HepG2 (cell line): ENCODE measurements around the gene HRH3. TPM values are rescaled to one million over a fixed set of nuclear protein-coding genes. Genes with fewer than 3 reads are reported as not detected.

Source experiments
- AKNA ChIP-seq: sonication (generic); formaldehyde crosslinking; IDR thresholded peaks from 2 replicates; pipeline ENCODE4 v1.4.0; 2020; ENCODE audit warnings: missing genetic modification reagents, borderline replicate concordance
- ATF7 ChIP-seq, 2 experiments: fragments of 450-650 bp in 1 of 2; sonication (generic) in 1 of 2; formaldehyde crosslinking in 1 of 2; IDR thresholded peaks; 2 replicates each; pipeline versions ENCODE4 v1.4.0 to v1.6.1; 2016 to 2020; ENCODE audit warnings: antibody characterized with exemption in 1 of 2, mild to moderate bottlenecking in 1 of 2, missing genetic modification reagents in 1 of 2
- BRD4 ChIP-seq: sonication (generic); formaldehyde crosslinking; IDR thresholded peaks from 2 replicates; pipeline ENCODE4 v1.4.0; 2020; ENCODE audit warnings: missing genetic modification reagents
- CBX2 ChIP-seq, 2 experiments: fragments of 200-600 bp in 1 of 2; sonication (generic); formaldehyde crosslinking in 1 of 2; IDR thresholded peaks; 2 replicates each; pipeline versions ENCODE4 v1.7.0 to v1.8.1; 2018 to 2022; ENCODE audit warnings: low read depth in 2 of 2, low read length in 1 of 2, mild to moderate bottlenecking in 1 of 2, missing genetic modification reagents in 1 of 2
- FOXC1 ChIP-seq: sonication (generic); formaldehyde crosslinking; IDR thresholded peaks from 2 replicates; pipeline ENCODE4 v1.8.0; 2022; ENCODE audit warnings: mild to moderate bottlenecking, missing genetic modification reagents, borderline replicate concordance
- LRRFIP1 ChIP-seq: sonication (generic); formaldehyde crosslinking; conservative IDR thresholded peaks from 2 replicates; pipeline ENCODE4 v1.4.0; 2020; ENCODE audit warnings: missing genetic modification reagents
- NFAT5 ChIP-seq: sonication (generic); formaldehyde crosslinking; IDR thresholded peaks from 2 replicates; pipeline ENCODE4 v1.4.0; 2020; ENCODE audit warnings: missing genetic modification reagents
- SKI ChIP-seq: fragments of 450-650 bp; IDR thresholded peaks from one replicate; pipeline ENCODE4 v1.6.1; 2018; ENCODE audit warnings: mild to moderate bottlenecking; ENCODE audit not compliant: partially characterized antibody
- ZC3H13 ChIP-seq: sonication (generic); formaldehyde crosslinking; IDR thresholded peaks from 2 replicates; pipeline ENCODE4 v1.8.1; 2023; ENCODE audit warnings: mild to moderate bottlenecking, missing genetic modification reagents, moderate library complexity
- ZNF235 ChIP-seq: sonication (generic); formaldehyde crosslinking; IDR thresholded peaks from 2 replicates; pipeline ENCODE4 v1.8.1; 2023; ENCODE audit warnings: mild to moderate bottlenecking, missing genetic modification reagents, borderline replicate concordance
- ZNF441 ChIP-seq: sonication (generic); formaldehyde crosslinking; IDR thresholded peaks from 2 replicates; pipeline ENCODE4 v1.7.0; 2021; ENCODE audit warnings: missing genetic modification reagents, borderline replicate concordance
- ZNF572 ChIP-seq: sonication (generic); formaldehyde crosslinking; IDR thresholded peaks from 2 replicates; pipeline ENCODE4 v1.5.1; 2020; ENCODE audit warnings: mild to moderate bottlenecking, missing genetic modification reagents
- ZNF580 ChIP-seq: IDR thresholded peaks from 2 replicates; pipeline ENCODE4 v1.6.1; 2016; ENCODE audit warnings: low read depth, borderline replicate concordance
- ZNF788 ChIP-seq: sonication (generic); formaldehyde crosslinking; IDR thresholded peaks from 2 replicates; pipeline ENCODE4 v1.5.0; 2020; ENCODE audit warnings: mild to moderate bottlenecking, missing genetic modification reagents, borderline replicate concordance
- polyA plus RNA-seq, 8 experiments: library from polyadenylated mRNA; depleted of rRNA in 3 of 8; stranded (reverse) in 7 of 8; unstranded in 1 of 8; fragments of >200 nt; fragmentation: Illumina TruSeq in 4 of 8; extraction: Trizol in 4 of 8; gene quantifications; 2 replicates each; pipeline versions ENCODE4 v1.2.1 to v1.2.3, GENCODE V29; 2011 to 2016; ENCODE audit warnings: low read depth in 4 of 8, missing spikeins in 1 of 8, mixed read lengths in 1 of 8; ENCODE audit not compliant: insufficient read depth in 1 of 8
- total RNA-seq, 5 experiments: library from RNA; depleted of rRNA; stranded (reverse); fragments of >200 nt; fragmentation: Illumina TruSeq; extraction: Trizol; gene quantifications; 2 replicates each; pipeline ENCODE4 v1.2.3, GENCODE V29; 2016; ENCODE audit warnings: low read depth in 1 of 5

Gene HRH3
- total and polyA plus RNA-seq, 2 of the 13 experiments (the other 11 are each of a cell fraction or from before 2014, with no cell fraction given), result 0.18 TPM; not detected in 1

- no peak for TF ChIP-seq NFAT5
- TF ChIP-seq FOXC1 (CRISPR knock-in tag), result peak; percentile 86
- no peak for TF ChIP-seq CBX2 (IDR thresholded peaks at IDR 0.05; ENCODE audit: low read depth, low read length)
- no peak for TF ChIP-seq CBX2 (CRISPR knock-in tag; IDR thresholded peaks at IDR 0.05; ENCODE audit: low read depth)
- TF ChIP-seq SKI, result peak; percentile 48
- no peak for TF ChIP-seq ZC3H13
- TF ChIP-seq ZNF788 (CRISPR knock-in tag), result peak; percentile 10
- TF ChIP-seq AKNA (CRISPR knock-in tag), result 0 out of 2 replicates have a peak, but pooled peaks have one; percentile 52
- TF ChIP-seq ZNF572 (CRISPR knock-in tag), result 0 out of 2 replicates have a peak, but pooled peaks have one; percentile 34
- peak; percentile 39; the same call in 1 of the 2 replicates for TF ChIP-seq ZNF580 (CRISPR knock-in tag)
- TF ChIP-seq LRRFIP1 (CRISPR knock-in tag), result no peak
- 0 out of 2 replicates have a peak, but pooled peaks have one; percentile 46 for TF ChIP-seq ZNF441 (CRISPR knock-in tag)
- no peak for TF ChIP-seq ZNF235 (CRISPR knock-in tag)
- TF ChIP-seq ATF7 (IDR thresholded peaks at IDR 0.05), result no peak
- no peak for TF ChIP-seq ATF7 (CRISPR knock-in tag; IDR thresholded peaks at IDR 0.05)
- TF ChIP-seq BRD4 (CRISPR knock-in tag), result no peak
Observed at GRCh38 chr20:62237801-62238568, 17.9 kb upstream of the HRH3 start, which contains the start of gene OSBPL2 (continued).
